ENCODE data around the gene NUDT14.

NUDT14 gene

GRCh38 chr14:105139212-105139825 is 41.8 kb downstream of the NUDT14 start:
- Histone ChIP-seq H3K9me3 (ENCODE audit: low read length) (peaks cover 17% of the 10 kb centered on the region), H3K36me3 (ENCODE audit: insufficient read depth, low read length) (no peaks in the 10 kb centered on the region), H3K4me3 (ENCODE audit: low read depth in 1 of 2, low read length in 2 of 2) (no peak overlapping the region), H3K27ac (ENCODE audit: low read depth, low read length) (no peak overlapping the region), H3K27me3 (ENCODE audit: control insufficient read depth in 1 of 2, insufficient read depth in 2 of 2, low read length in 2 of 2) (no peaks in the 10 kb centered on the region), H3K9ac (ENCODE audit: low read length) (no peak overlapping the region), H3K4me1 (ENCODE audit: insufficient read depth, low read length) (no peaks in the 10 kb centered on the region)

GRCh38 chr14:105138551-105139111 is 42.5 kb downstream of the NUDT14 start:
- H3K4me1 ChIP-seq (ENCODE audit: insufficient read depth, low read length), result no peaks in the 10 kb centered on the region
- H3K27ac ChIP-seq (ENCODE audit: low read depth, low read length), result no peak overlapping the region
- H3K9ac ChIP-seq (ENCODE audit: low read length), result no peak overlapping the region
- H3K4me3 ChIP-seq (ENCODE audit: low read depth in 1 of 2, low read length in 2 of 2), result no peak overlapping the region
- H3K27me3 ChIP-seq (ENCODE audit: control insufficient read depth in 1 of 2, insufficient read depth in 2 of 2, low read length in 2 of 2), result no peaks in the 10 kb centered on the region
- peaks cover 17% of the 10 kb centered on the region for H3K9me3 ChIP-seq (ENCODE audit: low read length)
- H3K36me3 ChIP-seq (ENCODE audit: insufficient read depth, low read length), result no peaks in the 10 kb centered on the region

GRCh38 chr14:105138021-105138541 is 43.0 kb downstream of the NUDT14 start:
- H3K27ac ChIP-seq (ENCODE audit: low read depth, low read length), result no peak overlapping the region
- no peaks in the 10 kb centered on the region for H3K4me1 ChIP-seq (ENCODE audit: insufficient read depth, low read length)
- no peak overlapping the region for H3K9ac ChIP-seq (ENCODE audit: low read length)
- no peaks in the 10 kb centered on the region for H3K36me3 ChIP-seq (ENCODE audit: insufficient read depth, low read length)
- H3K27me3 ChIP-seq (ENCODE audit: control insufficient read depth in 1 of 2, insufficient read depth in 2 of 2, low read length in 2 of 2), result no peaks in the 10 kb centered on the region
- peaks cover 17% of the 10 kb centered on the region for H3K9me3 ChIP-seq (ENCODE audit: low read length)
- no peak overlapping the region for H3K4me3 ChIP-seq (ENCODE audit: low read depth in 1 of 2, low read length in 2 of 2)

- H3K27ac ChIP-seq (ENCODE audit: low read depth, low read length), result no peak overlapping the region
- no peak overlapping the region for H3K4me3 ChIP-seq (ENCODE audit: low read depth in 1 of 2, low read length in 2 of 2)
- H3K36me3 ChIP-seq (ENCODE audit: insufficient read depth, low read length), result no peaks in the 10 kb centered on the region
- peaks cover 17% of the 10 kb centered on the region for H3K9me3 ChIP-seq (ENCODE audit: low read length)
- H3K4me1 ChIP-seq (ENCODE audit: insufficient read depth, low read length), result no peaks in the 10 kb centered on the region
- no peaks in the 10 kb centered on the region for H3K27me3 ChIP-seq (ENCODE audit: control insufficient read depth in 1 of 2, insufficient read depth in 2 of 2, low read length in 2 of 2)
- no peak overlapping the region for H3K9ac ChIP-seq (ENCODE audit: low read length)
Measured at GRCh38 chr14:105137481-105138020, 43.6 kb downstream of the NUDT14 start.

GRCh38 chr14:105136401-105137322 is 44.5 kb downstream of the NUDT14 start:
- Histone ChIP-seq H3K9ac (ENCODE audit: low read length) (no peak overlapping the region), H3K36me3 (ENCODE audit: insufficient read depth, low read length) (no peaks in the 10 kb centered on the region), H3K27ac (ENCODE audit: low read depth, low read length) (no peak overlapping the region), H3K27me3 (ENCODE audit: control insufficient read depth in 1 of 2, insufficient read depth in 2 of 2, low read length in 2 of 2) (no peaks in the 10 kb centered on the region), H3K4me3 (ENCODE audit: low read depth in 1 of 2, low read length in 2 of 2) (no peak overlapping the region), H3K9me3 (ENCODE audit: low read length) (peaks cover 17% of the 10 kb centered on the region), H3K4me1 (ENCODE audit: insufficient read depth, low read length) (no peaks in the 10 kb centered on the region)

- H3K4me3 ChIP-seq (ENCODE audit: low read depth in 1 of 2, low read length in 2 of 2), result no peak overlapping the region
- H3K9me3 ChIP-seq (ENCODE audit: low read length), result peaks cover 15% of the 10 kb centered on the region
- no peaks in the 10 kb centered on the region for H3K36me3 ChIP-seq (ENCODE audit: insufficient read depth, low read length)
- H3K27me3 ChIP-seq (ENCODE audit: control insufficient read depth in 1 of 2, insufficient read depth in 2 of 2, low read length in 2 of 2), result no peaks in the 10 kb centered on the region
- no peak overlapping the region for H3K9ac ChIP-seq (ENCODE audit: low read length)
- no peak overlapping the region for H3K27ac ChIP-seq (ENCODE audit: low read depth, low read length)
- no peaks in the 10 kb centered on the region for H3K4me1 ChIP-seq (ENCODE audit: insufficient read depth, low read length)
Measured at GRCh38 chr14:105135700-105136395, 45.3 kb downstream of the NUDT14 start.

GRCh38 chr14:105132921-105133654 is 48.0 kb downstream of the NUDT14 start:
- no peak overlapping the region for H3K27ac ChIP-seq (ENCODE audit: low read depth, low read length)
- H3K4me1 ChIP-seq (ENCODE audit: insufficient read depth, low read length), result no peaks in the 10 kb centered on the region
- no peaks in the 10 kb centered on the region for H3K27me3 ChIP-seq (ENCODE audit: control insufficient read depth in 1 of 2, insufficient read depth in 2 of 2, low read length in 2 of 2)
- H3K9ac ChIP-seq (ENCODE audit: low read length), result no peak overlapping the region
- H3K4me3 ChIP-seq (ENCODE audit: low read depth in 1 of 2, low read length in 2 of 2), result no peak overlapping the region
- no peaks in the 10 kb centered on the region for H3K9me3 ChIP-seq (ENCODE audit: low read length)
- H3K36me3 ChIP-seq (ENCODE audit: insufficient read depth, low read length), result no peaks in the 10 kb centered on the region

- Histone ChIP-seq H3K4me3 (ENCODE audit: low read depth in 1 of 2, low read length in 2 of 2) (no peak overlapping the region), H3K27me3 (ENCODE audit: control insufficient read depth in 1 of 2, insufficient read depth in 2 of 2, low read length in 2 of 2) (no peaks in the 10 kb centered on the region), H3K9me3 (ENCODE audit: low read length) (no peaks in the 10 kb centered on the region), H3K27ac (ENCODE audit: low read depth, low read length) (no peak overlapping the region), H3K9ac (ENCODE audit: low read length) (no peak overlapping the region), H3K36me3 (ENCODE audit: insufficient read depth, low read length) (no peaks in the 10 kb centered on the region), H3K4me1 (ENCODE audit: insufficient read depth, low read length) (no peaks in the 10 kb centered on the region)
Measured at GRCh38 chr14:105131241-105131640, 49.9 kb downstream of the NUDT14 start.

GRCh38 chr14:105128059-105128458 is 53.1 kb downstream of the NUDT14 start:
- Histone ChIP-seq H3K9ac (ENCODE audit: low read length) (no peak overlapping the region), H3K27ac (ENCODE audit: low read depth, low read length) (no peak overlapping the region), H3K9me3 (ENCODE audit: low read length) (peaks cover 4% of the 10 kb centered on the region), H3K4me3 (ENCODE audit: low read depth in 1 of 2, low read length in 2 of 2) (no peak overlapping the region), H3K36me3 (ENCODE audit: insufficient read depth, low read length) (no peaks in the 10 kb centered on the region), H3K4me1 (ENCODE audit: insufficient read depth, low read length) (no peaks in the 10 kb centered on the region), H3K27me3 (ENCODE audit: control insufficient read depth in 1 of 2, insufficient read depth in 2 of 2, low read length in 2 of 2) (no peaks in the 10 kb centered on the region)

GRCh38 chr14:105126981-105127329 is 54.2 kb downstream of the NUDT14 start:
- no peaks in the 10 kb centered on the region for H3K27me3 ChIP-seq (ENCODE audit: control insufficient read depth in 1 of 2, insufficient read depth in 2 of 2, low read length in 2 of 2)
- no peak overlapping the region for H3K4me3 ChIP-seq (ENCODE audit: low read depth in 1 of 2, low read length in 2 of 2)

More at GRCh38 chr14:105126981-105127329, 54.2 kb downstream of the NUDT14 start:
- peaks cover 4% of the 10 kb centered on the region for H3K9me3 ChIP-seq (ENCODE audit: low read length)
- no peaks in the 10 kb centered on the region for H3K4me1 ChIP-seq (ENCODE audit: insufficient read depth, low read length)
- H3K9ac ChIP-seq (ENCODE audit: low read length), result no peak overlapping the region
- H3K27ac ChIP-seq (ENCODE audit: low read depth, low read length), result no peak overlapping the region
- H3K36me3 ChIP-seq (ENCODE audit: insufficient read depth, low read length), result no peaks in the 10 kb centered on the region
